MM.1S (cell line): Measurements from ENCODE around the gene DFFB.
"Not testable (repeated sequence)": the region's sequence is repeated elsewhere in the genome, so short reads cannot be mapped to it uniquely, and the experiment has no call there.

Experiments used
- DNase-seq: peaks from one replicate; pipeline ENCODE4 v3.0.0-alpha.2; 2015
- H2AFZ ChIP-seq: fragments of 300-600 bp; sonication (generic); 2 replicates; pipeline ENCODE4 v1.6.0; 2016; ENCODE audit warnings: antibody characterized with exemption, low read length
- H3F3A ChIP-seq: fragments of 300-600 bp; sonication (generic); 2 replicates; pipeline ENCODE4 v1.6.1; 2016; ENCODE audit warnings: mild to moderate bottlenecking, antibody characterized with exemption, low read length, moderate library complexity, mixed read lengths; ENCODE audit not compliant: insufficient read depth
- H3K27ac ChIP-seq: fragments of 300-600 bp; sonication (generic); 2 replicates; pipeline ENCODE4 v1.5.1; 2016; ENCODE audit warnings: mild to moderate bottlenecking, low read length
- H3K27me3 ChIP-seq: fragments of 300-600 bp; sonication (generic); replicated peaks from 2 replicates; pipeline ENCODE4 v1.6.0; 2016; ENCODE audit warnings: low read length; ENCODE audit not compliant: insufficient read depth
- H3K36me3 ChIP-seq: fragments of 300-600 bp; sonication (generic); replicated peaks from 2 replicates; pipeline ENCODE4 v1.6.1; 2016; ENCODE audit warnings: mild to moderate bottlenecking, low read length, mixed read lengths; ENCODE audit not compliant: insufficient read depth
- H3K4me1 ChIP-seq: fragments of 300-600 bp; sonication (generic); 2 replicates; pipeline ENCODE4 v1.6.1; 2016; ENCODE audit warnings: low read length, mixed read lengths
- H3K4me2 ChIP-seq: fragments of 300-600 bp; sonication (generic); 2 replicates; pipeline ENCODE4 v1.6.0; 2016; ENCODE audit warnings: low read depth, low read length
- H3K4me3 ChIP-seq: fragments of 300-600 bp; sonication (generic); 2 replicates; pipeline ENCODE4 v1.5.1; 2016; ENCODE audit warnings: low read length, mixed read lengths
- H3K79me2 ChIP-seq: fragments of 300-600 bp; sonication (generic); 2 replicates; pipeline ENCODE4 v1.6.1; 2016; ENCODE audit warnings: mixed run types, low read length, mixed read lengths
- H3K9ac ChIP-seq: fragments of 300-600 bp; sonication (generic); 2 replicates; pipeline ENCODE4 v1.6.1; 2016; ENCODE audit warnings: low read length, mixed read lengths
- H3K9me2 ChIP-seq: fragments of 300-600 bp; sonication (generic); replicated peaks from 2 replicates; pipeline ENCODE4 v1.6.1; 2016; ENCODE audit warnings: mild to moderate bottlenecking, low read length, mixed read lengths; ENCODE audit not compliant: insufficient read depth
- H3K9me3 ChIP-seq: fragments of 300-600 bp; sonication (generic); replicated peaks from 2 replicates; pipeline ENCODE4 v1.6.1; 2016; ENCODE audit warnings: mild to moderate bottlenecking, low read length, mixed read lengths; ENCODE audit not compliant: insufficient read depth
- H4K20me1 ChIP-seq: fragments of 300-600 bp; sonication (generic); 2 replicates; pipeline ENCODE4 v1.6.1; 2016; ENCODE audit warnings: mild to moderate bottlenecking, low read length, moderate library complexity, mixed read lengths; ENCODE audit not compliant: insufficient read depth
- EZH2 ChIP-seq: fragments of 300-600 bp; sonication (generic); optimal IDR thresholded peaks from 2 replicates; pipeline ENCODE3; 2017; ENCODE audit warnings: low read depth, mild to moderate bottlenecking, antibody characterized with exemption, low read length, mixed read lengths
- EZH2phosphoT487 ChIP-seq: fragments of 300-600 bp; sonication (generic); IDR thresholded peaks from 2 replicates; pipeline ENCODE4 v1.6.1; 2018; ENCODE audit warnings: antibody characterized with exemption, low read length
- TF ChIP-seq, protein P1 (sequence below): fragments of 300-600 bp; sonication (generic); IDR thresholded peaks from 2 replicates; pipeline ENCODE4 v1.5.1; 2016; ENCODE audit warnings: antibody characterized with exemption, low read length, mixed read lengths

DFFB gene

DNA sequence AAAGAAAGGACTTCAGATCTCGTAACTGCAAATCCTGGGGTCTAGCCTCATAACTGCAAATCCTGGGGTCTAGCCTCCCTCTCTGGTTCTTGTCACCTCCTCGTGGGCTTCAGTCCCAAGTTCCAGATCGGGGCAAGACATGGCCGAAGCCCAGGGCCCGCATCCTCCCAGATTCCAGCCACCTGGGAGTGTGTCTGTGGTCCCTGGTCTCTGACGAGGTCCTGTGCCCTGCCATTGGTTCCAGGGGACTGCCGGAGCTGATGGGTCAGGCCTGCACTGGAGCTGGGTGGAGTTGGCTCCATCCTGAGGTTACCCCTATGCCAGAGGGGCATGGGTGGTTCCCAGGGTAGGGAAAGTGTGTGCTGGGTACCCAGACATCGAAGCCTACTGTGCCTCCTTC is 60.5 kb downstream of the DFFB start:
- H3K27me3 ChIP-seq: peaks cover 28% of the 10 kb centered on the region
- no peak overlapping the region for H3K4me3 ChIP-seq
- H3F3A ChIP-seq: peaks cover 12% of the 10 kb centered on the region
- no peaks in the 10 kb centered on the region for H3K36me3 ChIP-seq
- H3K9me2 ChIP-seq: no peaks in the 10 kb centered on the region
- H2AFZ ChIP-seq: no peak overlapping the region
- H3K27ac ChIP-seq: no peak overlapping the region
- no peak overlapping the region for H3K9ac ChIP-seq
- H3K4me2 ChIP-seq: no peak overlapping the region
- TF ChIP-seq EZH2 (no peak), EZH2phosphoT487 (no peak)
- TF ChIP-seq, protein P1, sequence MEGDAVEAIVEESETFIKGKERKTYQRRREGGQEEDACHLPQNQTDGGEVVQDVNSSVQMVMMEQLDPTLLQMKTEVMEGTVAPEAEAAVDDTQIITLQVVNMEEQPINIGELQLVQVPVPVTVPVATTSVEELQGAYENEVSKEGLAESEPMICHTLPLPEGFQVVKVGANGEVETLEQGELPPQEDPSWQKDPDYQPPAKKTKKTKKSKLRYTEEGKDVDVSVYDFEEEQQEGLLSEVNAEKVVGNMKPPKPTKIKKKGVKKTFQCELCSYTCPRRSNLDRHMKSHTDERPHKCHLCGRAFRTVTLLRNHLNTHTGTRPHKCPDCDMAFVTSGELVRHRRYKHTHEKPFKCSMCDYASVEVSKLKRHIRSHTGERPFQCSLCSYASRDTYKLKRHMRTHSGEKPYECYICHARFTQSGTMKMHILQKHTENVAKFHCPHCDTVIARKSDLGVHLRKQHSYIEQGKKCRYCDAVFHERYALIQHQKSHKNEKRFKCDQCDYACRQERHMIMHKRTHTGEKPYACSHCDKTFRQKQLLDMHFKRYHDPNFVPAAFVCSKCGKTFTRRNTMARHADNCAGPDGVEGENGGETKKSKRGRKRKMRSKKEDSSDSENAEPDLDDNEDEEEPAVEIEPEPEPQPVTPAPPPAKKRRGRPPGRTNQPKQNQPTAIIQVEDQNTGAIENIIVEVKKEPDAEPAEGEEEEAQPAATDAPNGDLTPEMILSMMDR: no peak
- no peak for DNase-seq
- no peaks in the 10 kb centered on the region for H4K20me1 ChIP-seq
- no peaks in the 10 kb centered on the region for H3K9me3 ChIP-seq
- no peaks in the 10 kb centered on the region for H3K79me2 ChIP-seq
- H3K4me1 ChIP-seq: peaks cover 2% of the 10 kb centered on the region; the same call in 1 of the 2 replicates

- Histone ChIP-seq H3F3A (peaks cover 14% of the 10 kb centered on the region), H3K27me3 (peaks cover 31% of the 10 kb centered on the region)
- H3K4me3 ChIP-seq, H3K4me2 ChIP-seq, H3K79me2 ChIP-seq, H3K9me2 ChIP-seq, DNase-seq, H3K4me1 ChIP-seq, H3K9ac ChIP-seq, H3K27ac ChIP-seq, H4K20me1 ChIP-seq, H3K9me3 ChIP-seq, H3K36me3 ChIP-seq, H2AFZ ChIP-seq: not testable (repeated sequence)
Measured at GRCh38 chr1:3918359-3918758, 61.1 kb downstream of the DFFB start.

DNA sequence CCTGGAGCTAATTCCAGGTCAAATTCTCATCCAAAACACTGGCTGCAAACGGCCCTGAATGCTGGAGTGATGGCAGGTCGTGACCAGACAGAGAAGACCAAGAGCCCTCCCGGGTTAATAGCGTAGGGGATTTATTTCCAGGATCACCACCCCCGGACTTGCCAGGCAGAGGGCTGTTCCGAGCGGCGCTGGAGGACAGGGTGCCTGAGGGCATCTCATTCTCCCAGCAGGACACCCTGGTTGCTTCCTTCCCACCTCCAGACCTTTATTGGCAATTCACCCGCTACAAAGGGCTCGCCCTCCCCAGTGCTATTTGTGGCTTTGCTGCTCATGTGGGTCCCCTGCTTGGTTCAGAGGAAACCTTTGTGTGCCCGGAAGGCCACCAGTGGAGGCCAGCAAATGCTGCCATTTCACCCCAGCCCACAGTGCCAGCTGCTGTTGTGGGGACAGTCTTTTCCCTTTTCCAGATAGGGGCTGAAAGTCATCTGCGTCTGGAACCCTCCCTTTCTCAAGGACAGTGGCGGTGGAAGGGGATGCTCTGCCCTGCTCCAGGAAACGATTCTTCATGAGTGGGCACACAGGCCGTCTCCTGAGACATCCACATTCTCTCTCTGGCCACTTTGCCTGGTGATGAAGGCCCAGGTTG is 61.8 kb downstream of the DFFB start:
- Histone ChIP-seq H3K4me3 (no peak overlapping the region), H4K20me1 (no peaks in the 10 kb centered on the region), H3K9ac (no peak overlapping the region), H2AFZ (no peak overlapping the region), H3K79me2 (no peaks in the 10 kb centered on the region), H3F3A (peaks cover 14% of the 10 kb centered on the region), H3K9me2 (no peaks in the 10 kb centered on the region), H3K4me1 (peaks cover 5% of the 10 kb centered on the region; the same call in 1 of the 2 replicates), H3K27me3 (peaks cover 38% of the 10 kb centered on the region), H3K4me2 (no peak overlapping the region), H3K9me3 (no peaks in the 10 kb centered on the region), H3K27ac (no peak overlapping the region), H3K36me3 (no peaks in the 10 kb centered on the region)
- no peak for TF ChIP-seq EZH2
- TF ChIP-seq EZH2phosphoT487: no peak
- TF ChIP-seq, protein P1: no peak
- DNase-seq: no peak

- DNase-seq: no peak
- Histone ChIP-seq H3K9me3 (no peaks in the 10 kb centered on the region), H3K9me2 (no peaks in the 10 kb centered on the region), H3K79me2 (no peaks in the 10 kb centered on the region), H3K27ac (no peak overlapping the region), H2AFZ (no peak overlapping the region), H3K4me2 (no peak overlapping the region), H3K4me1 (peaks cover 5% of the 10 kb centered on the region; the same call in 1 of the 2 replicates), H4K20me1 (no peaks in the 10 kb centered on the region), H3K4me3 (no peak overlapping the region), H3K9ac (no peak overlapping the region), H3K27me3 (peaks cover 44% of the 10 kb centered on the region), H3F3A (peaks cover 14% of the 10 kb centered on the region), H3K36me3 (no peaks in the 10 kb centered on the region)
- TF ChIP-seq EZH2: no peak
- TF ChIP-seq EZH2phosphoT487: no peak
Measured at GRCh38 chr1:3919706-3920105, 62.4 kb downstream of the DFFB start.
